OCI-LY7 (cell line): ENCODE results near the gene DOCK1.

ENCODE experiments used
- CTCF ChIP-seq: fragments of 200-600 bp; sonication (generic); conservative IDR thresholded peaks from 2 replicates; pipeline ENCODE4 v1.5.1; 2014; ENCODE audit warnings: mild to moderate bottlenecking, antibody characterized with exemption, low read length, moderate library complexity, mixed read lengths
- EZH2phosphoT487 ChIP-seq: fragments of 200-600 bp; sonication (generic); IDR thresholded peaks from 2 replicates; pipeline ENCODE4 v1.6.1; 2018; ENCODE audit warnings: low read depth, borderline replicate concordance, mild to moderate bottlenecking, mixed run types, antibody characterized with exemption, low read length, moderate library complexity, mixed read lengths

- no peak for TF ChIP-seq CTCF
- no peak for TF ChIP-seq EZH2phosphoT487
These were observed 500.9 kb downstream of the DOCK1 start for GRCh38 chr10:127406018-127406550.
